SU-DHL-6 (cell line): Measurements from ENCODE around the gene ZNF804A.

Experiments
- CTCF ChIP-seq: fragments of 200-600 bp; sonication (generic); IDR thresholded peaks from one replicate; pipeline ENCODE4 v1.5.1; 2017; ENCODE audit warnings: antibody characterized with exemption, mild to moderate bottlenecking, low read length, moderate library complexity; ENCODE audit not compliant: insufficient read depth, poor library complexity, severe bottlenecking
- EZH2phosphoT487 ChIP-seq: fragments of 200-600 bp; sonication (generic), shearing (Covaris generic); conservative IDR thresholded peaks from 2 replicates; pipeline ENCODE4 v1.6.1; 2018; ENCODE audit warnings: mild to moderate bottlenecking, antibody characterized with exemption, low read length, moderate library complexity, mixed read lengths

- TF ChIP-seq CTCF, result no peak
- no peak for TF ChIP-seq EZH2phosphoT487
These were observed at the start of gene ZNF804A for GRCh38 chr2:184598316-184599053.
